ENCODE data around the gene IDUA.
"Not testable (repeated sequence)": the region's sequence is repeated elsewhere in the genome, so short reads cannot be mapped to it uniquely, and the experiment has no call there.

Gene IDUA

DNA sequence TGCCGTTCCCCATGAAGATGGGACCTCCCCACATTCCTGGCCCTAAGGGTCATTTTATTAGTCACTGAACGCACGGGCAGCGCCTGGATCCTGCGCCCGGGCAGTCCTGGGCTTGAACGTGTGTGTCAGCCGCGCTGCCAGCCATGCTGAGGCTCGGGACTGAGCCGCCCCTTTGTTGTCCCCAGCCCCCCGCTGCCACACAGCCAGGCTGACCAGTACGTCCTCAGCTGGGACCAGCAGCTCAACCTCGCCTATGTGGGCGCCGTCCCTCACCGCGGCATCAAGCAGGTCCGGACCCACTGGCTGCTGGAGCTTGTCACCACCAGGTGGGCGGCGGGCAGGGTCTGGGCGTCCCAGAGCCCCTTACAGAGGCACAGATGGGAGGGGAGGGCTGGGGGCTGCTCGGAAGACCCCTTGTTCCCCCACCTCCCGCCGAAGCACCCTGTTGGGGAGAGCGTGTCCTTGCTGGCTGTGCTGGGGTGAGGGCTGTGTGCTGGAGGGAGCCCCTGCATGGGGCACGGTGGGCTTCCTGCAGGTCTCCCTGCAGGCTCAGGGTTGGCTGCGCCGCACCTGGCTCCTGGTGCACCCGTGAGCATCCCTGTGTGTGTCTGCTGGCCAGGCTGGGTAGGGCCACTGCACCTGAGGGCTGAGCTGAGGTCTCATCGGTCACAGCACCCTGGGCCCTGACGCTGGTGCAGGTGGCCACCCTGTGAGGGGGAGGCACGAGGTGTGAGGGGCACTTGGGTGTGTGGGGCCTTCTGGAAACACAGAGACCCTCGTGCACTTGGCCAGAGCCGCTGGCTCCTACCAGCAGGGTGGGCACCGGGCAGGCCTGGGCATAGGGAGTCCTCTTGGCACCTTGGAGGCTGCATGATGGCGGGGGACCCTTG lies 1.0 kb downstream of the IDUA start:
- no peak for DNase-seq (ENCODE audit: low read depth)

- DNase-seq (ENCODE audit: low read depth) = no peak
These were observed 2.2 kb downstream of the IDUA start for GRCh38 chr4:988726-989721.

DNA sequence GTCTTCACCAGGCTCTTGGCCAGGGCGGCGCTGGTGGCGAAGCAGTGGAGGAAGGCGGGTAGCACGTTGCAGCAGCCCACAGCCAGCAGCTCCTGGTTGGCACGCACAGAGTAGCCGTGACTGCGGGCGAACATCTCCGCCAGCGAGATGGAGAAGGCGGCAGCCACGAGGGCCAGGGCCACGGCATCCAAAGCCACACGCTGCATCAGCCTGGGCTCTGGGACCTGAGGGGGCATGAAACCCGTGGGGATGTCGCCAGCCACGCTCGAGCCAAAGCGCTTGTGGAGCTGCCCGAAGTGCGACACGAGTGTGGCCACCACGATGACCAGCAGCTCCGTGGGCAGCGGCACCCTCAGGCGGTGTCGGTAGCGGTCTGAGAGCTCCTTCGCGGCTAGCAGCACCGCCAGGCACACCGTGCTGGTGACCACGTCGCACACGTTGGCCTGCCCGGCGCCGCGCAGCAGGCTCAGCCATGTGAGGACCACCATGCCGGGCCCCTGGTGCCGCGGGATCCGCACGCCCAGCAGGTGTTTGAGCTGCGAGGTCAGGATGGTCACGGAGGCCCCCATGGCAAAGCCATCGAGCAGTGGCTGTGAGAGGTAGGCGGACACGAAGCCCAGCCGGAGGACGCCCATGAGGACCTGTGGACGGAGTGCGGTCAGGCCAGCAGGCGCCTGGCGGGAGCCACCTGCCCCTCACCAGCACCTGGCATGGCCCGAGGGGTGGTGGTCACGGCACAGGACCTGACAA lies 3.1 kb downstream of the IDUA start:
- no peak for DNase-seq (ENCODE audit: low read depth)

DNA sequence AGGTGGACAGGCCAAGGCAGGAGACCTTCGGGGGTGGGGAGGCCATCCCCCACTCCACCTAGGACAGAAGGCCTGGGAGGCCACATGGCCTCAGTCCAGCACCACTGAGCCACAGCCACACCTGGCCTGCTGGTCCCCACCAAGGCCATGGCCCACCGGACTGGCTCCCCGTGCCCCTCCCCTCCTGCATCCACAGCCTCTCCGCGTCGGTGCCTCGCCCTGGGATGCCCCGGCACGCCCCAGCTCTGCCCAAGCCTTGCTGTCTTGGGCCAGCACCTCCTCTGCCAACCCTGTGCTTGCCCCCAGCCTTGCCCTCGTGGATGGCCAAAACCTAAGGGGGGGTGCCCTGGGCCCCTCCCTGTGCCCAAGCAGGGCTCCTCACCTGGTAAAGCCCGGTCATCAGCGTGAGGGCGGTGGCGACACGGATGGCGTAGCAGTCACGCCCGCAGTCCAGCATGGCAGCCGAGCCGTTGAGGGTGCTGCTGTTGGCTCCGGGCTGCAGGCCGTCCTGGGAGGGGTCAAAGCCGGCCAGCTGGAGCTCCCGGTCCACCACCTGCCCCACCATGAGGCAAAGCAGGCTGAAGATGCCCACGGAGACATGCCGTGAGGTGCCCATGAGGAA lies 4.0 kb downstream of the IDUA start:
- no peak for DNase-seq (ENCODE audit: low read depth)

DNA sequence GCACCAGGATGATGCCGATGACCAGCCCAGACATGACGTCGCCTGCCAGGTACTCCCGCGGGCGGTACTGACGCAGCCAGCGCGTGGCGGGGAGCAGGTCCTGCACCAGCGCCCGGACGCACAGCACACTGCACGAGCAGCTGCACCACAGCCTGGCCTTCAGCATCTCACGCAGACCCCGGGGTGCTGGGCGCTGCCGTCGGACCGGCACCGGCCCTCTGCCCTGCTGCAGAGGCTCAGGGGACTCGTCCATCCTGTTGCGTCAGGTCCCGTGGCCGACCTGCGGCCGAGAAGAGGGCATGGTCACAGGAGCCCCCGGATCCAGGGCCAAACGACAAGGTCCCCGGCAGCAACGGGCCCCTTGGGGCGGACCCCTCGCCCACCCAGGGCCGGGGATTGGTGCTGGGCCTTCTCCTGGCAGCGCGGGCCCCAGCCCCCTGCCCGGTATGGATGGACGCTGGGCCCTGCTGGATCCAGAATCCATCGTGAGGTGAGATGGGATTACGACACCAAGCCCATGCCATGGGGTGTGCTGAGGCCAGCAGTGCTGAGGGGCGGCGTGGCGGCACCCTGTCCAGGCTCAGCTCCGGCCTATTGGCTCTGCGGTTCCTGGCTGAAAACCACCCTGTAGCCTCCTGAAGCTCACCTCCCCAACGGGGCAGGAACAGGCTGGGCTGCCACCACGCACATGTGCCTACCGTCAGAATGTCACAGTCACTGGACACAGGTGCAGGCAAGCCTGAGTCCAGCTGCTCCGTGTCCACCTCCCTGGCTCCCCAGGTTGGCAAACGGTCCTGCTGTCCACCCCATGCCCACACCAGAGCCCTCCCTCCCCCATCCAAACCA lies 4.8 kb downstream of the IDUA start:
- no peak for DNase-seq (ENCODE audit: low read depth)

GRCh38 chr4:992297-993110 lies 5.7 kb downstream of the IDUA start:
- no peak for DNase-seq (ENCODE audit: low read depth)

DNA sequence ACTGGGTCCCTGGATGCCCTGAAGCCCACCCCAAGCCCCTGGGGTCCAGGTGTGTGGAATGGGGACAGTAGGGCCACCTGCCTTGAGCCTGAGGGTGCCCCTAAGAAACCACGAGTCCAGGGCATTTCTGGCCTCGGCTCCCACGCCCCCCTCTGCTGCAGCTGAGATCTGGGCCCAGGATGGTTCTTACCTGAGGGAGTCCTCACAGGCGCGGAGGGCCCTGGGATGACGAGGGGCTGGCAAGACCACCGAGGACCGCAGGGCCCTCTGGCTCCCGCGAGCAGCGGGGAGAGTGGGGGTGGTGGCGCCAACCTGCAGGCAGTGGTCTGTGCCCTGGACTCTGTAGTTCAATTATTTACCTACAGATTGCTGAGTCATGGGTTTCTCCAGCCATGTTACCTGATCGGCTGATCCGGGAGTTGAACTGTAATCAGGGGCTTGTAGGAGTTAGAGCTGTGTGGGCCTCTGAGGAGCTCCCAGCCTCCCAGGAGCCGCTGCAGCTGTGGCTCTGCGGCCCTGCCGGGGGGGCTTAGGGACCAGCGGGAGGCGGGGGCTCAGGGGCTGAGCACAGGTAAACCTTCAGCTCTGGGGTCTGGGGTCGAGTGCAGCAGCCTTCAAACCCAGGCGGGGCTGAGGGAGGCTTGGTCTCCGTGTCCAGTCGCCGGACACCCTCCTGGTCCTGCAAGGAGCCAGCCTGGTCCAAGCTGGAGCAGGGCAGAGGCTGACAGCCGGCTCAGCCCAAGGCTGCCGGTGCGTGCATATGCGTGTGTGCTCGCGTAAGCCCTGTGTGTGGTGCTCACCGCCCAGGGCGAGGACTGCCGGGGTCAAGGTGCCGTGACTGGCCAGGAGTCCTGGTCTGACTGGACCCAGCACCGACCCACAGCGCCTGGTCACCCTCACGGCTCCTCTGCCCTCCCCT lies 6.5 kb downstream of the IDUA start, which contains the start of gene SLC26A1:
TSS of gene SLC26A1 (minus strand) at position 294 of the 919 bp plus-strand sequence. CDS start 1,701 bp downstream, outside the sequence.
- DNase-seq (ENCODE audit: low read depth) = no peak

- DNase-seq (ENCODE audit: low read depth) = no peak
These were observed 8.6 kb downstream of the IDUA start for GRCh38 chr4:995311-996026.

- no peak for DNase-seq (ENCODE audit: low read depth)
These were observed 9.5 kb downstream of the IDUA start for GRCh38 chr4:996030-996996.

- DNase-seq (ENCODE audit: low read depth) = no peak
These were observed 10.1 kb downstream of the IDUA start for GRCh38 chr4:996997-997374.

- DNase-seq (ENCODE audit: low read depth) = no peak
These were observed 10.7 kb downstream of the IDUA start for GRCh38 chr4:997375-998071.

- no peak for DNase-seq (ENCODE audit: low read depth)
These were observed 11.3 kb downstream of the IDUA start for GRCh38 chr4:998096-998691.

DNA sequence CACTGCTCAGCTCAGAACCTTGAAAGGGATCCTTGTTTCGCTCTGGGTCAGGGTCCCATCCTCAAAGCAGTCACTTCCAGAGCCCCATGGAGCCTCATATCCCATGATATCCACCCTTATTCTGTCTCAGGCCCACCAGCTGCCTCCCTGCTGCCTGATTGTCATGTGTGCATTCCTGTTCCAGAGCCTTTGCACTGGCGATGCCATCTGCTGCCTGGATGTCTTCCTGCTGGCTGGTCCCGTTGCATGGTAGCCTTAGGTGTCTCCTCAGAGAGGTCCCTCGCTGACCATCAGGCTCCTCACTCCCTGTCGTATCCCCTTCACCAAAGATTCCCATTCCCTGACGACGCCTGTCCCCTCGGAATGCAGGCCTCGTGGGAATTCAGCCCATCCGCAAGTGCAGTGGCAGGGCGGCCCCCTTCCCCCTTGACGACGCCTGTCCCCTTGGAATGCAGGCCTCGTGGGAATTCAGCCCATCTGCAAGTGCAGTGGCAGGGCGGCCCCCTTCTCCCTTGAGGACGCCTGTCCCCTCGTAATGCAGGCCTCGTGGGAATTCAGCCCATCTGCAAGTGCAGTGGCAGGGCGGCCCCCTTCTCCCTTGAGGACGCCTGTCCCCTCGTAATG lies 12.5 kb downstream of the IDUA start:
- DNase-seq (ENCODE audit: low read depth) = not testable (repeated sequence)

DNA sequence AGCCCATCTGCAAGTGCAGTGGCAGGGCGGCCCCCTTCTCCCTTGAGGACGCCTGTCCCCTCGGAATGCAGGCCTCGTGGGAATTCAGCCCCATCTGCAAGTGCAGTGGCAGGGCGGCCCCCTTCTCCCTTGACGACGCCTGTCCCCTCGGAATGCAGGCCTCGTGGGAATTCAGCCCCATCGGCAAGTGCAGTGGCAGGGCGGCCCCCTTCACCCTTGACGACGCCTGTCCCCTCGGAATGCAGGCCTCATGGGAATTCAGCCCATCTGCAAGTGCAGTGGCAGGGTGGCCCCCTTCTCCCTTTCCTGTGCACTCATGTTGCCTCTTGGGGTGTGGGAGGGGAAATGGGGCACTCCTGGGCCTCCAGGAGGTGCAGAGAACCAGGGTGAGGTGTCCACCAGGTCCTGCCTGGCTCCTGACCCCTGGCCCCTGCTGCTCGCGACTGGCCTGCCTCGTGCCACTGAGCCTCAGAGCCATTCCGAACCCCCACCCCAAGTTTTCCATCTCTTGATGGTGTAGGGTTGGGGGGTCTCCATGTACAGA lies 13.1 kb downstream of the IDUA start:
- DNase-seq (ENCODE audit: low read depth) = no peak

Measured in HS-5 (cell line).